Left lung (tissue), 10 donors: Measurements from ENCODE around the gene GJB5. TPM values are rescaled to one million over a fixed set of nuclear protein-coding genes. Genes with fewer than 3 reads are reported as not detected.

Experiments used
- ATAC-seq: fragments of 200-7000 bp; cut with Tn5 transposase; one replicate; pipeline ENCODE4 v1.9.1; 2020; ENCODE audit warnings: moderate library complexity
- DNase-seq, 4 donors: peaks; one replicate each; pipeline ENCODE4 v3.0.0-alpha.2; 2013 to 2020
- H3K27ac ChIP-seq, 2 donors: fragments of 200-600 bp; sonication (generic) in 1 of 2; one replicate each; pipeline versions ENCODE4 v1.5.0 to v1.8.0; 2020 to 2021
- H3K27me3 ChIP-seq, 2 donors: fragments of 200-600 bp; sonication (generic) in 1 of 2; one replicate each; pipeline versions ENCODE4 v1.5.0 to v1.8.0; 2020 to 2021
- H3K36me3 ChIP-seq, 2 donors: fragments of 200-600 bp; sonication (generic) in 1 of 2; one replicate each; pipeline versions ENCODE4 v1.5.0 to v1.8.0; 2020 to 2021
- H3K4me1 ChIP-seq, 2 donors: fragments of 200-600 bp; one replicate each; pipeline ENCODE4 v1.8.0; 2021
- H3K4me3 ChIP-seq, 2 donors: fragments of 200-600 bp; sonication (generic) in 1 of 2; one replicate each; pipeline versions ENCODE4 v1.5.0 to v1.8.0; 2020 to 2021; ENCODE audit warnings: mild to moderate bottlenecking in 1 of 2
- H3K9me3 ChIP-seq, 2 donors: fragments of 200-600 bp; sonication (generic) in 1 of 2; one replicate each; pipeline versions ENCODE4 v1.5.0 to v1.8.0; 2020 to 2021
- CTCF ChIP-seq, 2 donors: fragments of 200-600 bp; sonication (generic) in 1 of 2; IDR thresholded peaks; one replicate each; pipeline versions ENCODE4 v1.5.0 to v1.8.0; 2021; ENCODE audit warnings: antibody characterized with exemption in 2 of 2
- intact Hi-C, 2 donors: fragments of 100-400 bp; cut with DNase I; formaldehyde crosslinking; loops; one replicate each; pipeline versions ENCODE4 v1.11.2 to v1.14.2; 2022
- polyA plus RNA-seq, 6 donors: library from polyadenylated mRNA; unstranded; fragments of 120-200 nt; gene quantifications; one replicate each; pipeline ENCODE4 v1.2.1, GENCODE V29; 2013; ENCODE audit not compliant: insufficient read length in 6 of 6
- total RNA-seq, 2 donors: library from RNA; stranded (reverse); fragmentation: NEBNext Ultra II Directional; extraction: Animal tissue kit (Norgen Biotek cat#: 25700); gene quantifications; one replicate each; pipeline ENCODE4 v1.2.1, GENCODE V29; 2021
- donor health status: DM: no; HTN: yes; CAD: no.
- donor health status: DM: no; HTN: no; CAD: no.

GJB5 gene
- total and polyA plus RNA-seq, 8 donors: 0.17 to 0.43 (median 0.24) TPM; not detected in 2

GRCh38 chr1:34739613-34740012 is 15.2 kb upstream of the GJB5 start:
- Histone ChIP-seq H3K27me3 (peaks cover 0 to 17% of the 10 kb centered on the region in 2 donors), H3K4me3 (no peak overlapping the region), H3K36me3 (no peaks in the 10 kb centered on the region), H3K4me1 (no peaks in the 10 kb centered on the region), H3K9me3 (no peaks in the 10 kb centered on the region), H3K27ac (no peak overlapping the region)
- intact Hi-C loops: loop anchor here in 1 of 2 donors (10.0 kb wide), 1 partner anchor 275 kb away; no protein-coding TSS in a partner anchor
- DNase-seq: no peak
- ATAC-seq: no peak
- no peak for TF ChIP-seq CTCF (IDR thresholded peaks at IDR 0.05)

DNA sequence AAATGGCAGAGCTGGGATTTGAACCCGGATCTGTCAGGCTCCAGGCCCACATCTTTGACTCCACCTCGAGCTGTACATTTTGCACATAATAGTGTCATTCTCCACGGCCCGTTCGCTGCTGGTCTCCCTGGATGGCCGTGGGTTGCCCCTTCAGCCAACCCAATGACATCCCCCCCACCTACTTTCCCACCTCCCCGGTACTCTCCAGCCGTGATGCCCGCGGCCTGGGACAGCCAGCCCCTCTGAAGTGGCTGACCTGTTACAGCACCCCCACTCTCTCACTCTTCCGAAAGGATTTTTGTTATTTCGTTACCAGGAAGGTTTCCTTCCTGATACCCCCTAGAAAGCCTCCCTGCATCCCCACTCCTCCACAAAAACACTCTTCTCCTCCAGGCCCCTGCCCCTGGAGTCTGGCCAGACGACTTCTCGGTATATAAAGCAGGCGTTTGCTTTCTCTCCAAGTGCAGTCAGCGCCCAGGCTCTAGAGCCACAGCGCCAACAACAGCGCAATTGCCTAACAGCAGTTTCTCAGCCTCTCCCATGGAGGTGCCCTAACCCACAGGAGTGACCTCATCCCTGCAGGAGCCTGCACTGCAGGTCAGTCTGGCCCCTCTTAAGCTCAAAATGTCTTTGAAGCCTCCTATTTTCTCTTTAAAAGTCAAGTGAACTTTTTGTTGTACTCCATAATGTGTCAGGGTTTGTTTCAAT is 14.5 kb upstream of the GJB5 start:
- Histone ChIP-seq H3K36me3 (no peaks in the 10 kb centered on the region), H3K4me3 (no peak overlapping the region), H3K27ac (no peak overlapping the region), H3K27me3 (peaks cover 0 to 20% of the 10 kb centered on the region in 2 donors), H3K9me3 (no peaks in the 10 kb centered on the region), H3K4me1 (no peaks in the 10 kb centered on the region)
- DNase-seq (peak in 1 of 4 donors; percentile 21), ATAC-seq (peak; percentile 81)
- intact Hi-C loops: loop anchor here in 1 of 2 donors (10.0 kb wide), 1 partner anchor 276 kb away; no protein-coding TSS in a partner anchor
- no peak for TF ChIP-seq CTCF (IDR thresholded peaks at IDR 0.05)

DNA sequence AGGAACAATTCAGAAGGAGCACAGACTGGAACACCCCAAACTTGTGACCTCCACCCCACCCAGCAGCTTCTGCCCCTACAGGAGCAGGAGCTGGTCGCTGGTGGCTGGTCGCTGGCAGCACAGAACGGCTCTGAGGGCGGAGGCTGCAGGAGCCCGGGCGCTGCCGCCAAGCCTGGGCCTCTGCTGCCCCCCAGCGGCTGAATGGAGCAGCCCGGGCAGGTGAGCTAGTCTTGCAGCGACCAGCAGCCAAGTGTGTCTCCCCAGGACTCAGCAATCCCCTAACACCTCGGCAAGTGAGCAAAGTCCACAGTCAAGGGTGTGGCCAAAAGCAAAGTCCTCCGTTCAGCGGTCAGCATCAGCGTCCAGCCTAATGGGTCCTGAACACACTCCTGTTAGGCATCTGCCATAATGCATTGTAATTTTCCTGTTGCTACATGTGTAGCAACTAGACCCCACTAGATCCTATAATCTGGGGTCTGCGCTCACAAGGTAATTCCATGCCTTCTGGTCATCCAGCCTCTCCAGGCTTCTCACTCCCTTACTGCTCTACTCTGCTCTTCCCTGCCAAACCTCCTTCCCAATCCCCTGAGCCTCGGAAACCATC is 12.1 kb upstream of the GJB5 start:
- Histone ChIP-seq H3K4me3 (no peak overlapping the region), H3K27me3 (peaks cover 0 to 40% of the 10 kb centered on the region in 2 donors), H3K27ac (no peak overlapping the region), H3K4me1 (no peaks in the 10 kb centered on the region), H3K9me3 (no peaks in the 10 kb centered on the region), H3K36me3 (no peaks in the 10 kb centered on the region)
- peak; percentile 90 to 95 for TF ChIP-seq CTCF (IDR thresholded peaks at IDR 0.05)
- intact Hi-C loops: loop anchor here in 1 of 2 donors (10.0 kb wide), 1 partner anchor 278 kb away; no protein-coding TSS in a partner anchor
- ATAC-seq (peak; percentile 98), DNase-seq (peak; percentile 43 to 93 (median 67))

DNA sequence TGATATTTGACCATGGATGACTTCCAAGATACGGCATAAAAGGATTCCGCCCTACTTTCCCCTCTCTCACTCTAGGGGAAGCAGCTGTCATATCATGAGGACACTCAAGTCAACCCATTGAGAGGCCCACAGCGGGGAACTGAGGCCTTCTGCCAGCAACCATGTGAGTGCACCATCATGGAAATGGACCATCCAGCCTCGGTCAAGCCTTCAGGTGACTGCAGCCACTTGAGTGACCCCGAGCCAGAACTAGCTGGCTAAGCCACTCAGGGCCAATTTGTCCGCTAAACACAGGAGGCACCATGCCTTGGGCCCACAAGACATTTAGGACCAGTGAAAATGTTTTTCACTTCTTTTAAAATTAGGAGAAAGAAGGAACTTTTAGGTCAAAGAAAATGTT is 11.1 kb upstream of the GJB5 start:
- Histone ChIP-seq H3K27ac (no peak overlapping the region), H3K9me3 (no peaks in the 10 kb centered on the region), H3K4me1 (no peaks in the 10 kb centered on the region), H3K4me3 (no peak overlapping the region), H3K36me3 (no peaks in the 10 kb centered on the region), H3K27me3 (peaks cover 0 to 44% of the 10 kb centered on the region in 2 donors)
- no peak for DNase-seq
- ATAC-seq: no peak
- no peak for TF ChIP-seq CTCF (IDR thresholded peaks at IDR 0.05)
- intact Hi-C loops: loop anchor here in 1 of 2 donors (10.0 kb wide), 1 partner anchor 279 kb away; no protein-coding TSS in a partner anchor

DNA sequence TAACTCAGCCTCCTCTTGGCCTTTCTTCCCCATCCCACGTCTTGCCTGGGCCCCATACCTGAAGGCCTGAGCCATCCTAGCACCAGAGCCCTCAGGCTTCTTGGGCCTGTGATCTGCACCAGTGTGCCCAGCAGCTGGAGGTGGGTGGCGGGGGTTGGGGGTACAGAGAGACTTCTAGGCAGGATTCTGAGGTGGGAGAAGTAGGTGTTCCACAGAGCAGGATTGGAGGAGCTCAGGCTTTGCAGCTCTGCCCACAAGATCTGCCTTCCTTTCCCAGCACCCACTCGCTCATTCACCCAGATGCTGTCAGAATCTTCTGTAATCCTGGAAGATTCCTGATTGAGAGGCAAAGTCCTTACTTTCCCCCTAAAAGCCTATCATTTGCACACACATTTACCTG is 10.0 kb upstream of the GJB5 start:
- TF ChIP-seq CTCF (IDR thresholded peaks at IDR 0.05): no peak
- no peaks in the 10 kb centered on the region for H3K9me3 ChIP-seq

More for the DNA sequence above, 10.0 kb upstream of the GJB5 start:
- intact Hi-C loops: loop anchor here in 1 of 2 donors (10.0 kb wide), 1 partner anchor 280 kb away; no protein-coding TSS in a partner anchor
- Histone ChIP-seq H3K27me3 (peaks cover 0 to 44% of the 10 kb centered on the region in 2 donors), H3K36me3 (no peaks in the 10 kb centered on the region), H3K4me1 (no peaks in the 10 kb centered on the region), H3K27ac (no peak overlapping the region), H3K4me3 (no peak overlapping the region)
- ATAC-seq (no peak), DNase-seq (no peak)
